Chondrocyte (in vitro differentiated cells): Measurements from ENCODE around the gene TBC1D21. TPM values are rescaled to one million over a fixed set of nuclear protein-coding genes. Genes with fewer than 3 reads are reported as not detected.

Experiments used
- DNase-seq: peaks from one replicate; pipeline ENCODE4 v3.0.0; 2021; ENCODE audit warnings: mixed read lengths, low spot score
- H3K27ac Mint-ChIP-seq: one replicate; pipeline ENCODE4 v1.8.0; 2021; ENCODE audit warnings: mild to moderate bottlenecking, moderate library complexity, mixed read lengths; ENCODE audit not compliant: unreplicated experiment
- H3K27me3 Mint-ChIP-seq: 2 replicates; pipeline ENCODE4 v1.8.0; 2021; ENCODE audit warnings: low read depth, mixed read lengths
- H3K36me3 Mint-ChIP-seq: 2 replicates; pipeline ENCODE4 v1.8.0; 2021; ENCODE audit warnings: low read depth, mixed read lengths
- H3K4me1 Mint-ChIP-seq: 2 replicates; pipeline ENCODE4 v1.8.0; 2021; ENCODE audit warnings: low read depth, mild to moderate bottlenecking, mixed read lengths
- H3K4me3 Mint-ChIP-seq: one replicate; pipeline ENCODE4 v1.8.0; 2021; ENCODE audit warnings: mild to moderate bottlenecking, moderate library complexity, mixed read lengths; ENCODE audit not compliant: unreplicated experiment
- H3K9me3 Mint-ChIP-seq: 2 replicates; pipeline ENCODE4 v1.8.0; 2021; ENCODE audit warnings: low read depth, mixed read lengths
- CTCF ChIP-seq: fragments of 200-600 bp; sonication (generic); IDR thresholded peaks from 2 replicates; pipeline ENCODE4 v1.5.0; 2021; ENCODE audit warnings: antibody characterized with exemption, mild to moderate bottlenecking, moderate library complexity
- total RNA-seq: library from RNA; stranded (reverse); gene quantifications from 3 replicates; pipeline ENCODE4 v1.2.1, GENCODE V29; 2021

TBC1D21 gene
- total RNA-seq, 1 donor from 2014 or later = not detected

DNA sequence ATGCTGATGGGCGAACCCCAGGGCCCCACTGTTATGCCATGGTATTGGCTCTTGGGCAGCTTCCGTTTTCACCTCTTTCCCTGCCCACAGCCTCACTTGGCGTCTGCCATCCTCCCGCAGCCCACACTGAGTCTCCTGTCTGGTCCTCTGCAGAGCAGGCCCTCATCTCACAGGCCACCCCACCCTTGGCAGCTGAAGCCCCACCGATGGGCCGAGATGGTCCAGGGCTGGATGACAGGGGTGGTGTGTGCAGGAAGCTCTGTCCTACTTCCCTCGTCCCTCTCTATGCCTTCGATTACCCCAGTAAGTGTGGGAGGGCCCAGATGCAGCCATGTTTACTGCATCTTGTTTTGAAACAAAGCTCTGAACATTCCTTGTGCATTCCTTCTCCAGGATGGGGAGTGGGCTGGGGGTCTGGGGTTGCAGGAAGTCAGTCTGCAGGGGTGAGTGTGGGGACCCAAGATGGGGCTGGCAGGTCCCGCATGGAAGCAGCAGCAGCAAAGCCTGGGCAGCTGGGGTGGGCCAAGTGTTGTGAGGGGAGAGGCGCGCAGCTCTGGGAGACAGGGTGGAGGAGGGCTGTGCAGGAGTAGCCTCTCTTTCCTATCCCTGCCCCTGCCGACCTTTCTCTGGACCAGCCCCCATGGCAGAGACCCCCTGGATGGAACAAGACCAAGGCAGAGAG, 20.9 kb downstream of the TBC1D21 start:
- TF ChIP-seq CTCF = no peak
- peaks cover 2% of the 10 kb centered on the region for H3K9me3 Mint-ChIP-seq
- no peaks in the 10 kb centered on the region for H3K36me3 Mint-ChIP-seq
- H3K4me3 Mint-ChIP-seq = no peak overlapping the region
- peaks cover 17% of the 10 kb centered on the region for H3K27me3 Mint-ChIP-seq
- DNase-seq = peak; percentile 80
- H3K4me1 Mint-ChIP-seq = peaks cover 13% of the 10 kb centered on the region
- no peak overlapping the region for H3K27ac Mint-ChIP-seq

DNA sequence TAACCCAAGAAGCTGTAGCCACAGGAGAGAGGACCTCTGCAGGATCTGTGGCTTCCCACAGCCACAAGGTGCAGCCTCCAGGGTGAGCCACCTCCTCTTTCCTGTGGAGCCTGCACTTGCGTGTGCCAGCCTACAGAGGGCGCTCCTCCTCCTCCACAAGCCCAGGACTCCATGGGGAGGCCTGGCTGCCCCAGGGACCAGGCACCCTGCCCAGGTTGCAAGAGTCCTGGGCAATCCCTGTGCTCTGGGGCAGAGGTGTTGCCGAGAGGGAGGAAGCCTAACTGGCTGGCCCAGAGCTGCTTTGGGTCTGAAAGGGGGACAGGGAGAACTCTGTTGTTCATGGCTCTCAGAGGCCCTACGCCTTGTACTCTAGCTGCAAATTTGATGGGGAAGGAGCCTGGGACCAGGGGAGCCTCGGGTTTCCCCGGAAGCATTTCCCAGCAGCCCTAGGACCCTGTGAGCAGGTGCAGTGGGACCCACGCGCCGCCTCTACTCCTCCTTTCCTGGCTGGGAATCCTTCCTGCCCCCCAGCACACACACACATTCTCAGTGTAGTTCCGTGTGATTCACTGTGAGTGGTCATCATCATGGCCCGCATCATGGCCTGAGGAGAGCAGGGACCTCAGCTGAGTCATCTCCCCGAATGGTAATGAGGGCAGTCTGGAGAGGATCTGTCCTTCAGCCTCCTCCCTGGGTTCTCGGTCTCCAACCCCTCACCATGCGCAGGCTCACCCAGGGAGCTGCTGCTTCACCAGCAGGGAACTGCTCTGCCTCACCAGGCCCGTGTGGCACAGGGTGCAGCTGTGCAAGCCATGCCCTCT, 24.3 kb downstream of the TBC1D21 start:
- peak; percentile 97 for TF ChIP-seq CTCF
- H3K9me3 Mint-ChIP-seq = no peaks in the 10 kb centered on the region
- no peaks in the 10 kb centered on the region for H3K27me3 Mint-ChIP-seq
- peaks cover 28% of the 10 kb centered on the region for H3K4me1 Mint-ChIP-seq
- peak; percentile 76 for DNase-seq
- H3K36me3 Mint-ChIP-seq = no peaks in the 10 kb centered on the region
- H3K27ac Mint-ChIP-seq = peak overlapping the region; percentile 49
- no peak overlapping the region for H3K4me3 Mint-ChIP-seq

DNA sequence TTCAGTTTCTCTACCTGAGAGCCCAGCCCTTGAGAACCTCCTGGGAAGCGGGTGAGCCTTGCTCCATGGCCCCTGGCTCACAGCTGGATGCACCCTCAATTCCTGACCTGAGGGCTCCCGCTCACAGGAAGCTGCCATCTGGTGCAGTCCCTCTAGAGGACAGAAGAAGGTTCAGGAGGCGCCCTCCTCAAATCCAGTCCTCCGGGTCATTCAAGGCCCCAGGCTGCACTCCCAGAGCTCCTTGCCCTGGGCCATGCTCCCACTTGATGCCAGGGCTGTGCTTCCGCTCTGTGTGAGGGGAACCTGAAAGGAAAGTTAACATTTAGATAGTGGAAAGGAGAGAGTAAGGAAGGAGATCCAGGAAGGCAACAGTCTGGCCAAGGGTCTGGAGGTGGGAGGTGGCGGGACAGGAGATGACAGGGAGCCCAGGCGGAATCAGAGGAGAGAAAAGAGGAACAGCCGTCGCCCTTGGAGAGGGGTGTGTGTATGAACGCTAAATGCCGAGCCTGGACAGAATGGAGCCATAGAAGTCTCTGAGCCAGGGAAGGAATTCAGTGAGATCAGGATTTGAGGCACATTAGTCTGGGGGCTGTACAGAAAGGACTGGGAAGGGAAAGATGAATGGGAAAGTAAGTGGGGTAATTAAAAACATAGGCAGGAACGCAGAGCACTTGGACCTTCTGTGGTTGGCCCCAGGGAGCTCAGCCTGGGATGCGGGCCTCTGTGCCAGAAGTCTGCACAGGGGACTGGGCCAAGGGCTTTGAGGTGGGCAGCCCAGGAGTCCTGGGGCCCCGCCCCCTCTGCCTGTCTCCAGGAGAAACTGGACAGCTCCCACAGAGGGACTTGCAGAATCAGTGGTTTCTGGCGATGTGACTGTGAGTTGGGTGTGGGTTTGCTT, 26.1 kb downstream of the TBC1D21 start:
- H3K4me1 Mint-ChIP-seq = peaks cover 28% of the 10 kb centered on the region

DNA sequence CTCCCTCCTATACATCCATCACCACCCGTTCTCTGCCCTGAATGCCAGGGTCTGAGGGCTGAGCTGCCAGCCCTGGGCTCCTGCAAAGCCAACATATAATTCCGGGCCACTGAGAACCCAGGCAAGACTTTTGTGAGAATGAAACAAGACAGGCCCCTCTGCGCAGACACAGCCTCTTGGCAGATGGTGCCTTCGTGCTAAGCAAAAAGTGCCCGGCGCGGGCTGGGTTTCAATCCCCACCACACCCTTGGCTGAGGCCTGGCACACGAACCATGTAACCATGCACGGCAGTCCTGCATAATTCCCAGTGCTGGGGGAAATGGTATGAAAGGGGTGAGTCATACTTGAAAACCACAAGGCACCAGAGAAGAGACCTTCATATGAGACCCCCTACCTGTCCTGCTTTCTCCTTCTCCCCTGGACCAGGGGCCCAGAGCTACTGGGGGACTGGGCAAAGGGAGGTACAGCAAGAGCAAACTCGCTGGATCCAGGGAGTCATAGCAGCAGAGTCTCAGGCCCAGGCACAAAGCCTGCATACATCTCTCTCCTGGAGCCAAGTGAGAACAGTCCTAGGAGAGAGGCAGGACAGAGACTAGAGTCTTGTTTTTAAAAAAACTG, 26.8 kb downstream of the TBC1D21 start:
- peaks cover 28% of the 10 kb centered on the region for H3K4me1 Mint-ChIP-seq
- no peak for TF ChIP-seq CTCF
- H3K27ac Mint-ChIP-seq = peak overlapping the region; percentile 28
- H3K27me3 Mint-ChIP-seq = no peaks in the 10 kb centered on the region
- no peak overlapping the region for H3K4me3 Mint-ChIP-seq
- peak; percentile 68 for DNase-seq
- peaks cover 5% of the 10 kb centered on the region for H3K36me3 Mint-ChIP-seq
- H3K9me3 Mint-ChIP-seq = no peaks in the 10 kb centered on the region

More for the DNA sequence above, 26.1 kb downstream of the TBC1D21 start:
- H3K4me3 Mint-ChIP-seq = no peak overlapping the region
- H3K27me3 Mint-ChIP-seq = no peaks in the 10 kb centered on the region
- H3K27ac Mint-ChIP-seq = no peak overlapping the region
- peaks cover 2% of the 10 kb centered on the region for H3K36me3 Mint-ChIP-seq
- DNase-seq = peak; percentile 43
- TF ChIP-seq CTCF = no peak
- H3K9me3 Mint-ChIP-seq = no peaks in the 10 kb centered on the region
